Fibroblast of gingiva (primary cell): Measurements from ENCODE around the gene PLA2G3.
"Not testable (repeated sequence)": the region's sequence is repeated elsewhere in the genome, so short reads cannot be mapped to it uniquely, and the experiment has no call there.

Source experiments
- DNase-seq: peaks from one replicate; pipeline ENCODE4 v3.0.0-alpha.2; 2011; ENCODE audit warnings: low read depth

The PLA2G3 gene

GRCh38 chr22:31123292-31123602 lies 17.1 kb downstream of the PLA2G3 start:
- no peak for DNase-seq

GRCh38 chr22:31122532-31123291 lies 17.6 kb downstream of the PLA2G3 start, which contains the start of gene INPP5J:
Gene INPP5J, plus strand, starts transcription at chr22:31122966. Its CDS starts 49 bp downstream, at chr22:31123015.
- no peak for DNase-seq

- DNase-seq, result no peak
These were observed 18.1 kb downstream of the PLA2G3 start for GRCh38 chr22:31122196-31122531.

- no peak for DNase-seq
These were observed 18.9 kb downstream of the PLA2G3 start for GRCh38 chr22:31121403-31121802.

GRCh38 chr22:31120642-31121041 lies 19.7 kb downstream of the PLA2G3 start:
- no peak for DNase-seq

- no peak for DNase-seq
These were observed 20.1 kb downstream of the PLA2G3 start for GRCh38 chr22:31120230-31120629.

GRCh38 chr22:31119026-31119717 lies 21.1 kb downstream of the PLA2G3 start:
- no peak for DNase-seq

GRCh38 chr22:31118046-31118820 lies 22.1 kb downstream of the PLA2G3 start:
- DNase-seq, result no peak

GRCh38 chr22:31112547-31113091 lies 27.7 kb downstream of the PLA2G3 start:
- not testable (repeated sequence) for DNase-seq

GRCh38 chr22:31107894-31108218 lies 32.5 kb downstream of the PLA2G3 start:
- no peak for DNase-seq

- peak; percentile 98 for DNase-seq
These were observed 33.0 kb downstream of the PLA2G3 start, which contains the start of gene SELENOM for GRCh38 chr22:31107178-31107893. Gene SELENOM, minus strand, starts transcription at chr22:31107568. Its CDS starts 63 bp downstream, at chr22:31107505.

- DNase-seq, result peak; percentile 67
These were observed 33.6 kb downstream of the PLA2G3 start for GRCh38 chr22:31106731-31107177.

- no peak for DNase-seq
These were observed 34.2 kb downstream of the PLA2G3 start for GRCh38 chr22:31106001-31106571.

- DNase-seq, result no peak
These were observed 34.9 kb downstream of the PLA2G3 start for GRCh38 chr22:31105282-31105929.

GRCh38 chr22:31104869-31105268 lies 35.4 kb downstream of the PLA2G3 start:
- DNase-seq, result no peak

- DNase-seq, result no peak
These were observed 36.2 kb downstream of the PLA2G3 start for GRCh38 chr22:31103899-31104694.

GRCh38 chr22:31103111-31103510 lies 37.2 kb downstream of the PLA2G3 start:
- no peak for DNase-seq

- peak; percentile 99 for DNase-seq
These were observed 37.7 kb downstream of the PLA2G3 start for GRCh38 chr22:31102441-31103081.

- DNase-seq, result no peak
These were observed 39.4 kb downstream of the PLA2G3 start for GRCh38 chr22:31100762-31101525.
